NT2/D1 (cell line): ENCODE data around the gene GLUL.

Experiments used
- SUZ12 ChIP-seq: IDR thresholded peaks from 2 replicates; pipeline ENCODE4 v1.6.1; 2011; ENCODE audit not compliant: insufficient read length, insufficient read depth; ENCODE audit errors: extremely low read depth
- YY1 ChIP-seq: IDR thresholded peaks from 2 replicates; pipeline ENCODE4 v1.6.1; 2011; ENCODE audit not compliant: insufficient read length, insufficient read depth

- TF ChIP-seq YY1: no peak
- no peak for TF ChIP-seq SUZ12
Measured at GRCh38 chr1:182397653-182398393, 6.2 kb upstream of the GLUL start.
